HepG2 (cell line): Measurements from ENCODE around the gene C18orf54. TPM values are rescaled to one million over a fixed set of nuclear protein-coding genes. Genes with fewer than 3 reads are reported as not detected.

ENCODE experiments used
- ARNT ChIP-seq: fragments of 450-650 bp; IDR thresholded peaks from 2 replicates; pipeline ENCODE4 v1.6.1; 2017
- ARNT2 ChIP-seq: sonication (generic); formaldehyde crosslinking; IDR thresholded peaks from 2 replicates; pipeline ENCODE4 v1.8.0; 2022; ENCODE audit warnings: mild to moderate bottlenecking, low read depth, missing genetic modification reagents, moderate library complexity
- ATM ChIP-seq: fragments of 450-650 bp; IDR thresholded peaks from 2 replicates; pipeline ENCODE4 v1.7.1; 2017; ENCODE audit warnings: mild to moderate bottlenecking, borderline replicate concordance
- HNF1A ChIP-seq, 2 experiments: sonication (generic) in 1 of 2; formaldehyde crosslinking in 1 of 2; IDR thresholded peaks; 2 replicates each; pipeline versions ENCODE4 v1.4.0 to v1.6.1; 2016 to 2020; ENCODE audit warnings: borderline replicate concordance in 1 of 2, low read depth in 1 of 2, mild to moderate bottlenecking in 1 of 2, missing genetic modification reagents in 1 of 2
- JARID2 ChIP-seq: sonication (generic); formaldehyde crosslinking; IDR thresholded peaks from 2 replicates; pipeline ENCODE4 v1.8.1; 2023; ENCODE audit warnings: missing genetic modification reagents, inconsistent platforms; ENCODE audit not compliant: insufficient replicate concordance
- KAT2B ChIP-seq: fragments of 150-350 bp; IDR thresholded peaks from 2 replicates; pipeline ENCODE4 v1.6.1; 2014; ENCODE audit warnings: low read depth, low read length, borderline replicate concordance
- KLF13 ChIP-seq: sonication (generic); formaldehyde crosslinking; IDR thresholded peaks from 2 replicates; pipeline ENCODE4 v1.4.0; 2020; ENCODE audit warnings: mild to moderate bottlenecking, missing genetic modification reagents
- MIER2 ChIP-seq: IDR thresholded peaks from 2 replicates; pipeline ENCODE4 v1.6.1; 2016; ENCODE audit warnings: missing biosample characterization, missing genetic modification reagents
- POLR2AphosphoS2 ChIP-seq: IDR thresholded peaks from 2 replicates; pipeline ENCODE4 v1.6.1; 2011; ENCODE audit warnings: low read depth, low read length, improper control_type of control experiment
- PTBP1 ChIP-seq: fragments of 200-400 bp; formaldehyde crosslinking; IDR thresholded peaks from 2 replicates; pipeline ENCODE4 v1.6.1; 2018; ENCODE audit warnings: low read length, low read depth; ENCODE audit not compliant: poor library complexity, severe bottlenecking
- SP140L ChIP-seq: sonication (generic); formaldehyde crosslinking; IDR thresholded peaks from 2 replicates; pipeline ENCODE4 v1.4.0; 2020; ENCODE audit warnings: missing genetic modification reagents, borderline replicate concordance
- SRSF9 ChIP-seq: fragments of 200-400 bp; formaldehyde crosslinking; IDR thresholded peaks from 2 replicates; pipeline ENCODE4 v1.6.1; 2018; ENCODE audit warnings: borderline replicate concordance, mild to moderate bottlenecking, low read depth, low read length; ENCODE audit not compliant: insufficient read depth, poor library complexity, severe bottlenecking
- ZMYM4 ChIP-seq: sonication (generic); formaldehyde crosslinking; IDR thresholded peaks from 2 replicates; pipeline ENCODE4 v1.8.1; 2023; ENCODE audit warnings: mild to moderate bottlenecking, missing genetic modification reagents
- ZNF383 ChIP-seq: sonication (generic); formaldehyde crosslinking; IDR thresholded peaks from 2 replicates; pipeline ENCODE4 v1.4.0; 2020; ENCODE audit warnings: missing genetic modification reagents, mild to moderate bottlenecking, borderline replicate concordance
- ZNF816 ChIP-seq: sonication (generic); formaldehyde crosslinking; IDR thresholded peaks from 2 replicates; pipeline ENCODE4 v1.8.0; 2022; ENCODE audit warnings: missing genetic modification reagents, mild to moderate bottlenecking, borderline replicate concordance
- polyA plus RNA-seq, 8 experiments: library from polyadenylated mRNA; depleted of rRNA in 3 of 8; stranded (reverse) in 7 of 8; unstranded in 1 of 8; fragments of >200 nt; fragmentation: Illumina TruSeq in 4 of 8; extraction: Trizol in 4 of 8; gene quantifications; 2 replicates each; pipeline versions ENCODE4 v1.2.1 to v1.2.3, GENCODE V29; 2011 to 2016; ENCODE audit warnings: low read depth in 4 of 8, missing spikeins in 1 of 8, mixed read lengths in 1 of 8; ENCODE audit not compliant: insufficient read depth in 1 of 8
- total RNA-seq, 5 experiments: library from RNA; depleted of rRNA; stranded (reverse); fragments of >200 nt; fragmentation: Illumina TruSeq; extraction: Trizol; gene quantifications; 2 replicates each; pipeline ENCODE4 v1.2.3, GENCODE V29; 2016; ENCODE audit warnings: low read depth in 1 of 5
- TF ChIP-seq, protein P1 (sequence below): sonication (generic); formaldehyde crosslinking; IDR thresholded peaks from 2 replicates; pipeline ENCODE4 v1.4.0; 2020; ENCODE audit warnings: missing genetic modification reagents
- TF ChIP-seq, protein P2 (sequence below): sonication (generic); formaldehyde crosslinking; IDR thresholded peaks from 2 replicates; pipeline ENCODE4 v1.8.0; 2022; ENCODE audit warnings: missing genetic modification reagents, mild to moderate bottlenecking, inconsistent platforms, borderline replicate concordance
- TF ChIP-seq, protein P3 (sequence below): sonication (generic); formaldehyde crosslinking; IDR thresholded peaks from 2 replicates; pipeline ENCODE4 v1.5.0; 2020; ENCODE audit warnings: missing genetic modification reagents

The C18orf54 gene
- total and polyA plus RNA-seq, 2 of the 13 experiments (the other 11 are each of a cell fraction or from before 2014, with no cell fraction given): 1.8 to 2.5 TPM

- TF ChIP-seq, protein P1, sequence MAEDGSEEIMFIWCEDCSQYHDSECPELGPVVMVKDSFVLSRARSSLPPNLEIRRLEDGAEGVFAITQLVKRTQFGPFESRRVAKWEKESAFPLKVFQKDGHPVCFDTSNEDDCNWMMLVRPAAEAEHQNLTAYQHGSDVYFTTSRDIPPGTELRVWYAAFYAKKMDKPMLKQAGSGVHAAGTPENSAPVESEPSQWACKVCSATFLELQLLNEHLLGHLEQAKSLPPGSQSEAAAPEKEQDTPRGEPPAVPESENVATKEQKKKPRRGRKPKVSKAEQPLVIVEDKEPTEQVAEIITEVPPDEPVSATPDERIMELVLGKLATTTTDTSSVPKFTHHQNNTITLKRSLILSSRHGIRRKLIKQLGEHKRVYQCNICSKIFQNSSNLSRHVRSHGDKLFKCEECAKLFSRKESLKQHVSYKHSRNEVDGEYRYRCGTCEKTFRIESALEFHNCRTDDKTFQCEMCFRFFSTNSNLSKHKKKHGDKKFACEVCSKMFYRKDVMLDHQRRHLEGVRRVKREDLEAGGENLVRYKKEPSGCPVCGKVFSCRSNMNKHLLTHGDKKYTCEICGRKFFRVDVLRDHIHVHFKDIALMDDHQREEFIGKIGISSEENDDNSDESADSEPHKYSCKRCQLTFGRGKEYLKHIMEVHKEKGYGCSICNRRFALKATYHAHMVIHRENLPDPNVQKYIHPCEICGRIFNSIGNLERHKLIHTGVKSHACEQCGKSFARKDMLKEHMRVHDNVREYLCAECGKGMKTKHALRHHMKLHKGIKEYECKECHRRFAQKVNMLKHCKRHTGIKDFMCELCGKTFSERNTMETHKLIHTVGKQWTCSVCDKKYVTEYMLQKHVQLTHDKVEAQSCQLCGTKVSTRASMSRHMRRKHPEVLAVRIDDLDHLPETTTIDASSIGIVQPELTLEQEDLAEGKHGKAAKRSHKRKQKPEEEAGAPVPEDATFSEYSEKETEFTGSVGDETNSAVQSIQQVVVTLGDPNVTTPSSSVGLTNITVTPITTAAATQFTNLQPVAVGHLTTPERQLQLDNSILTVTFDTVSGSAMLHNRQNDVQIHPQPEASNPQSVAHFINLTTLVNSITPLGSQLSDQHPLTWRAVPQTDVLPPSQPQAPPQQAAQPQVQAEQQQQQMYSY (CRISPR knock-in tag): 0 out of 2 replicates have a peak, but pooled peaks have one; percentile 4
- TF ChIP-seq POLR2AphosphoS2: no peak
- TF ChIP-seq, protein P2, sequence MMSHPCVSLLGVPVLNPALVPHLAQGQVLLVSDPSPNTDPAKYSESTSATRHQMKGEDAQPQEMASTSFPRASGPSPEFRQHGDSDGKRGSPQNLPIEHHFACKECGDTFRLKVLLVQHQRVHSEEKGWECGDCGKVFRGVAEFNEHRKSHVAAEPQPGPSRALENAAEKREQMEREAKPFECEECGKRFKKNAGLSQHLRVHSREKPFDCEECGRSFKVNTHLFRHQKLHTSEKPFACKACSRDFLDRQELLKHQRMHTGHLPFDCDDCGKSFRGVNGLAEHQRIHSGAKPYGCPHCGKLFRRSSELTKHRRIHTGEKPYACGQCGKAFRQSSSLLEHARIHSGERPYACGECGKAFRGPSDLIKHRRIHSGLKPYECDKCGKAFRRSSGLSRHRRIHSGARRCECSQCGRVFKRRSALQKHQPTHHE (CRISPR knock-in tag): no peak
- peak; percentile 86 for TF ChIP-seq ZMYM4 (CRISPR knock-in tag)
- no peak for TF ChIP-seq ARNT
- no peak for TF ChIP-seq SRSF9
- no peak for TF ChIP-seq SP140L
- 0 out of 2 replicates have a peak, but pooled peaks have one; percentile 51 for TF ChIP-seq ZNF383 (CRISPR knock-in tag)
- peak; percentile 73 for TF ChIP-seq ARNT2 (CRISPR knock-in tag)
- TF ChIP-seq PTBP1: no peak
- TF ChIP-seq HNF1A (IDR thresholded peaks at IDR 0.05; ENCODE audit: low read depth): no peak
- peak; percentile 54; the same call in 1 of the 2 replicates for TF ChIP-seq HNF1A (CRISPR knock-in tag; IDR thresholded peaks at IDR 0.05; ENCODE audit: borderline replicate concordance)
- TF ChIP-seq ZNF816 (CRISPR knock-in tag): no peak
- TF ChIP-seq KLF13 (CRISPR knock-in tag): no peak
- TF ChIP-seq, protein P3, sequence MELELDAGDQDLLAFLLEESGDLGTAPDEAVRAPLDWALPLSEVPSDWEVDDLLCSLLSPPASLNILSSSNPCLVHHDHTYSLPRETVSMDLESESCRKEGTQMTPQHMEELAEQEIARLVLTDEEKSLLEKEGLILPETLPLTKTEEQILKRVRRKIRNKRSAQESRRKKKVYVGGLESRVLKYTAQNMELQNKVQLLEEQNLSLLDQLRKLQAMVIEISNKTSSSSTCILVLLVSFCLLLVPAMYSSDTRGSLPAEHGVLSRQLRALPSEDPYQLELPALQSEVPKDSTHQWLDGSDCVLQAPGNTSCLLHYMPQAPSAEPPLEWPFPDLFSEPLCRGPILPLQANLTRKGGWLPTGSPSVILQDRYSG (CRISPR knock-in tag): no peak
- TF ChIP-seq JARID2: no peak
- TF ChIP-seq ATM: no peak
- no peak; the same call in 1 of the 2 replicates for TF ChIP-seq MIER2 (CRISPR knock-in tag)
- TF ChIP-seq KAT2B: no peak
Measured at GRCh38 chr18:54357660-54358494, at the start of gene C18orf54, which contains the start of gene STARD6 (continued).
